Measurements from ENCODE around the gene SPTLC1. TPM values are rescaled to one million over a fixed set of nuclear protein-coding genes. Genes with fewer than 3 reads are reported as not detected.

Gene SPTLC1
- total and polyA plus RNA-seq, 2 of the 13 experiments (the other 11 are each of a cell fraction or from before 2014, with no cell fraction given): 56.2 to 72.5 TPM

DNA sequence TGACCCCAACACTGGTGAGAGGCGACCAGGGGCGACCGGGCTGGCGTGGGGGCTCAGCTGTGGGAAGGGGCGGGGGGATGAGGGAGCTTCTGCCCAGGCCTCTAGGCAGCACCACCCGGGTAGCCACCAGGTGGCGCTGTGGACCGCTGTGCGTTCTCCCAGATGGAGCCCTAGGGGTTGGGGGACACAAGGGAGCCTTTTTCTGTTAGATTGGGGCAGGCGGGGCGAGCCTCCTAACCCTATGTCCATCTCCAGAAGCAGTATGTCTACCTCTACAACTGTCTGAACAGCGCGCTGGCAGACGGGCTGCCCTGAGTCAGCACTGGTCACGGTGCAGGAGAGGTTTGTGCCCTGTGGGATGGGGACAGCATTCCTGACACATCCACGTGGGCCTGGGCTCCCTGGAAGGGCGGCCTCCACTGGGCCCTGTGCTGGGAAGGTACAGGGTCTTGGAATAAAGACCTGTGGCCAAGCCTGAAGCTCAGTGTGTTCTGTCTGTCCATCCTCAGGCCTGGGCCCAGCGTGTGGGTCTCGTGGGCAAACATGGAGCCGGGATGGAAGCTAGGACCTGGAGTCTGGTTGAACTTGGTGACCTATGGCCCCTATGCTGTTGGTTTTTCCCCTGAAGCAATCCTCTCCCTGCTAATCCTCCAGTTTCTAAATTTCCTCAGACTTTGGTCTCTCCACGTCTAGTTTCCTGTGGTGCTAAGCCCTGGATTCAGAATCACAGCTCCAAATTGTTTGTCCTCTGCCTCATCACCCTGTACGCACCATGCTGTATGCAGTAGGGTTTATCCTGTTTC lies 23.1 kb upstream of the SPTLC1 start:
- Histone ChIP-seq H3K4me1 (ENCODE audit: insufficient read depth, low read length) (peaks cover 48% of the 10 kb centered on the region), H2AFZ (ENCODE audit: low read length) (no peak overlapping the region), H3K27me3 (ENCODE audit: control insufficient read depth in 1 of 2, insufficient read depth in 2 of 2, low read length in 2 of 2) (peaks cover 1 to 23% of the 10 kb centered on the region in 2 experiments; a peak in 4 of 5 replicates), H4K20me1 (ENCODE audit: insufficient read depth, low read length) (no peaks in the 10 kb centered on the region), H3K9ac (ENCODE audit: insufficient read depth, low read depth, low read length) (peak overlapping the region; percentile 51), H3K9me3 (ENCODE audit: low read length) (no peaks in the 10 kb centered on the region), H3K79me2 (ENCODE audit: insufficient read depth, low read length) (no peaks in the 10 kb centered on the region), H3K36me3 (replicated peaks in 1 of 2; ENCODE audit: control insufficient read depth in 1 of 2, insufficient read depth in 2 of 2, low read length in 2 of 2) (no peaks in the 10 kb centered on the region), H3K27ac (ENCODE audit: extremely low read length, insufficient read depth, low read length) (peak overlapping the region; percentile 86), H3K4me2 (ENCODE audit: low read depth, low read length) (peak overlapping the region; percentile 92), H3K4me3 (replicated peaks in 1 of 3; ENCODE audit: insufficient read depth in 1 of 3, low read depth in 2 of 3, low read length in 3 of 3) (peak overlapping the region; percentile 38 to 74 (median 55))
- no TSS peak for BruUV-seq (replicated peaks)
- DNase-seq (ENCODE audit: low spot score) (peak; percentile 84), FAIRE-seq (peak; percentile 98), ATAC-seq (peak; percentile 65)
- intact Hi-C loops (cut with micrococcal nuclease; ENCODE audit: unreplicated experiment): loop anchor here (1.0 to 5.0 kb wide), 3 partner anchors 110 to 299 kb away; no protein-coding TSS in a partner anchor
- POLR2A ChIA-PET: interaction anchor here (0.8 to 2.1 kb wide), 11 partner anchors 9 to 532 kb away, joined by 3 to 12 read pairs (median 4); partner anchors contain the start of genes CENPP, IPPK, NOL8 and SPTLC1
- CTCF ChIA-PET (ENCODE audit: low intra/inter-chr PET ratio, low total read pairs): interaction anchor here (2.0 to 2.1 kb wide), 2 partner anchors 301 to 496 kb away, joined by 4 to 7 read pairs; no protein-coding TSS in a partner anchor
- WGBS (ENCODE audit: low lambda C conversion rate): 3% methylated on average over 2 of the region's 22 CpGs
- in situ Hi-C loops (cut with HindIII; ENCODE audit: extremely low pct_ligation_motif_present, low pct_unique_long_range_greater_than_20kb): loop anchor here (10.0 to 25.0 kb wide), 2 partner anchors 299 to 496 kb away; no protein-coding TSS in a partner anchor
- TF ChIP-seq ZNF644 (CRISPR knock-in tag; IDR thresholded peaks at IDR 0.05; ENCODE audit: low read depth): peak; percentile 95
- TF ChIP-seq, protein P1, sequence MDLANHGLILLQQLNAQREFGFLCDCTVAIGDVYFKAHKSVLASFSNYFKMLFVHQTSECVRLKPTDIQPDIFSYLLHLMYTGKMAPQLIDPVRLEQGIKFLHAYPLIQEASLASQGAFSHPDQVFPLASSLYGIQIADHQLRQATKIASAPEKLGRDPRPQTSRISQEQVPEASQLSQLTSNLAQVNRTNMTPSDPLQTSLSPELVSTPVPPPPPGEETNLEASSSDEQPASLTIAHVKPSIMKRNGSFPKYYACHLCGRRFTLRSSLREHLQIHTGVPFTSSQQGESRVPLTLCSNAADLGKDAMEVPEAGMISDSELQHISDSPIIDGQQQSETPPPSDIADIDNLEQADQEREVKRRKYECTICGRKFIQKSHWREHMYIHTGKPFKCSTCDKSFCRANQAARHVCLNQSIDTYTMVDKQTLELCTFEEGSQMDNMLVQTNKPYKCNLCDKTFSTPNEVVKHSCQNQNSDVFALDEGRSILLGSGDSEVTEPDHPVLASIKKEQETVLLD (CRISPR knock-in tag; IDR thresholded peaks at IDR 0.05; ENCODE audit: low read depth): no peak
- no peak for TF ChIP-seq CSRNP1 (CRISPR knock-in tag; IDR thresholded peaks at IDR 0.05)
- TF ChIP-seq ZNF33A (CRISPR knock-in tag; IDR thresholded peaks at IDR 0.05; ENCODE audit: borderline replicate concordance): no peak
- TF ChIP-seq JUN (CRISPR knock-in tag; IDR thresholded peaks at IDR 0.05): peak; percentile 22; the same call in 1 of the 2 replicates
- TF ChIP-seq HIVEP1 (CRISPR knock-in tag; IDR thresholded peaks at IDR 0.05): no peak
- TF ChIP-seq RFX1 (IDR thresholded peaks at IDR 0.05): no peak
- no peak for TF ChIP-seq GTF2F1 (IDR thresholded peaks at IDR 0.05; ENCODE audit: low read length)
- no peak for TF ChIP-seq FOSL1 (CRISPR knock-in tag; IDR thresholded peaks at IDR 0.05; ENCODE audit: borderline replicate concordance)
- TF ChIP-seq TBP (CRISPR knock-in tag; IDR thresholded peaks at IDR 0.05): no peak
- TF ChIP-seq, protein P2, sequence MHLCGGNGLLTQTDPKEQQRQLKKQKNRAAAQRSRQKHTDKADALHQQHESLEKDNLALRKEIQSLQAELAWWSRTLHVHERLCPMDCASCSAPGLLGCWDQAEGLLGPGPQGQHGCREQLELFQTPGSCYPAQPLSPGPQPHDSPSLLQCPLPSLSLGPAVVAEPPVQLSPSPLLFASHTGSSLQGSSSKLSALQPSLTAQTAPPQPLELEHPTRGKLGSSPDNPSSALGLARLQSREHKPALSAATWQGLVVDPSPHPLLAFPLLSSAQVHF (CRISPR knock-in tag; IDR thresholded peaks at IDR 0.05): no peak
- TF ChIP-seq ZNF558 (CRISPR knock-in tag; IDR thresholded peaks at IDR 0.05; ENCODE audit: borderline replicate concordance): no peak; the same call in 1 of the 2 replicates
- no peak for TF ChIP-seq ZNF572 (CRISPR knock-in tag; IDR thresholded peaks at IDR 0.05)
- no peak for TF ChIP-seq ZNF607 (CRISPR knock-in tag; IDR thresholded peaks at IDR 0.05; ENCODE audit: borderline replicate concordance)
- peak; percentile 27; the same call in 1 of the 2 replicates for TF ChIP-seq GABPB1 (CRISPR knock-in tag; IDR thresholded peaks at IDR 0.05)
- no peak for TF ChIP-seq SIN3B (IDR thresholded peaks at IDR 0.05; ENCODE audit: low read length)
- no peak; the same call in 1 of the 2 replicates for TF ChIP-seq ZBTB26 (CRISPR knock-in tag; IDR thresholded peaks at IDR 0.05; ENCODE audit: borderline replicate concordance)
- no peak for TF ChIP-seq ZNF101 (CRISPR knock-in tag; IDR thresholded peaks at IDR 0.05; ENCODE audit: borderline replicate concordance, low read depth)
- TF ChIP-seq ZFP37 (CRISPR knock-in tag; IDR thresholded peaks at IDR 0.05; ENCODE audit: borderline replicate concordance): no peak
